HG02870 (cell line): ENCODE measurements around the gene KCNJ10.

Experiments used
- ATAC-seq: cut with Tn5 transposase; IDR thresholded peaks from one replicate; pipeline ENCODE4 v1.9.1; 2021; ENCODE audit warnings: mild to moderate bottlenecking, moderate library complexity; ENCODE audit not compliant: unreplicated experiment

Gene KCNJ10

DNA sequence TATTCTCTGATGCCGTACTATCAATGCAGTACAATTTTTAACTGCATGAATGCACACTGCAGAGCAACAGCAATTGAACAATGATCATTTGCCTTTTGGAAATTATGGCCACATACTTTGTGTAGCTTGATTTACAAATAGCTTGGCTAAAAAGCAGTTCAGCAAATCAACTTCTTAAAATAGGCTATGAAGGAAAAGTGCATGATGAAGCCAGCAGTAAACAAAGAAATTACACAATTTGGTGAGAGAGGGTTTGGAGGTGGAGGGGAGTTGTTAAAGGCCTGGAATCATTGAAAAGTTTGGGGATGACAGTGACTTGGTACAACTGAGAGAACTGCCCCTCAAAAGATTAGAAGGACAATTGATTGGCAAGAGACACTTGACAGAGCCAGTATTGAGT lies 44.6 kb downstream of the KCNJ10 start:
- no peak for ATAC-seq

DNA sequence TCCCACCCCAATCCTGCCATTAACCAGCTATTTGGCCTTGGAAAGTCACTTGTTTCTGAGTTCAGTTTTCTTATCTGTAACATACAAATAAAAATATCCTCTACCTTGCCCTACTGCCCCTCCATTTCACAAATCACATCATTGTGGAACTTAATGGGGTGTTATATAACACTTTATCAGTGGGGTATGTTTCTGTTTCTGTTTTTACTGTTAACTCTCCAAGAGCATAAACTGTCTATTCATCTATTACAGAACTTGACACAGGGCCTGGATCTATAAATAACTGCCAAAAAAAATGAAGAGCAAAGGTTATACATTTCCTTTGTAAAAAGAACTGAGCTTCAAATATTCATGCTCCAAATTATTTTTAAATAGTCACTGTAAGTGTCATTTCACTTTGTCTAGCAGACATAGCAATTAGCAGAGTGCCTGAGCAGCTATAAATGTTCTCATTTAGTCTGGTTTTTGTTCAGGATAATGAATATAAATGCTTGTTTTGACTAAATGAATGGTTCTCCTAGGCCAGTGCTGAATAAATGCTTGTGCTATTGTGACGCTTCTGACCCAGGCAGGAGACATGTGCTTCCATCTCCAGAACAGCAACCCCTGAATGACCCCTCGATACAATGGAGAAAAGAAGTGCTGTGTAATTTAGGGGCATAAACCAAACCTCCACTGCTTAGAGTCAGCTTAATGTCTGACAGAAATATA lies 45.6 kb downstream of the KCNJ10 start:
- ATAC-seq, result no peak

DNA sequence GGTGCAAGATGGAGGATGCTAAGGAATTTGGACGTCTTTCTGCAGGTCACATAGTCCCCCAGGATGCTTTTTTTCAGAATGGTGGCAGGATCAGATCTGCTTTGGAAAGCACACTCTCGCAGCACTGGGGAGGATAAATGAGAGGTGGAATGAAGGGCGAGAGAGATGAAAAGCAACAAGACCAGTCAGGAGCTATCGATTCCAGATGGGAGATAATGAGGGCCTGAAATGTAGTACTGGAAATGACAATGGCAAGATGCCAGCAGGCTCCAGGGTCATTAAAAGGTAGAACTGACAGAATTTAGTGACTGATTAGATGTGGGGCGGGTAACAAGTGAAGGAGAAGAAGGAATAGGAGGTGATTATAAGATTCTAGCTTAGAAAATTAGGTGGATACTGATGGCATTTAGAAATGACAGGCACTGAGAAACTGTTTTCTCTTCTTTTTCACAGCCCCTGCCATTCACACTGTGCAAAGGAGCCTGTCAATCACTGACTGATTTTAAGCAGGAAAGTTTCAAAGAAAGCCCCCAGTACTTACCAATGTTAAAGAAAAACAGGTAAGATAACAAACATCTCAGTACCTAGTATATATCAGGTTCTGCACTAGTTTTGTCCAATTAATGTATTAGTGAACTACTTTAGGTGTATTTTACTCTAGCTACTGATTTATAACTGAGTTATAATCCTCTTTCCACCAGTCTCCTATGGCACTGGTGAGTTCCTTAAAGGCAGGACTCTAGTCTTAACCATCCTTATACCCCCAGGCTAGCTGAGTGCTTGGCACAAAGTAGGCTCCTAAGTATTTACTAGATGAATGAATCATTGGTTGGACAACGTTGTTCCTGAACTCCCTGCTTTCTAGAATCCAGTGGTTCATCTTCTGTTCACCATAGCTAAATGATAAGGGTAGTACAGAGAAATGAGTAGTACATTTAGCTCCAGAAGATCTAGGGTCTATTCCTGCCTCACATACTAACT lies 47.3 kb downstream of the KCNJ10 start:
- ATAC-seq, result no peak

DNA sequence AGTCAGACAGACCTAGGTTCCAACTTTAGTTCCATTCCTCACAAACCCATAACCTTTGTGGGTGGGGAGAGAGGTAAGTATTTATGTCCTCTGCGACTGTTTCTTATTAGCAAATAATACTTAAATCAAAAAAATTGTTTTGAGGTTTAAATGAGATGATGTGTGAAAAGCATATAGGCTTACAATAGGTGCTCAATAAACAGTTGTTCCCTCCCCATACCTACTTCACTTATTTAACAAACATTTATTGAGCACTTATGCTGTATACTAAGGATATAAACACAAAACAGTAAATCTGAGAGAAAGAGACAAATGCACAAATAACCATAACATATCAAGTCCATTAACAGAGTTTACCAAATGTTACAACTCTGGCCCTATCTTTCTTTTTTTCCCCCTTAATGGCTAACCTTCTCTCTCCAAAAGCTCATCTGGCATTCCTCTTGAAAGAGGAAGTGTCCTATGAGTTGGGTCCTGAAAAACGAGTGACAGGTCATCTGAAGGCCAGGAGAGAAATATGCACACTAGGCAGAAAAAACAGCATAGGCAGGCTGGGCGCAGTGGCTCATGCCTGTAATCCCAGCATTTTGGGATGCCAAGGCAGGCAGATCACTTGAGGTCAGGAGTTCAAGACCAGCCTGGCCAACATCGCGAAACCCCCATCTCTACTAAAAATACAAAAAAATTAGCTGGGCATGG lies 48.4 kb downstream of the KCNJ10 start:
- no peak for ATAC-seq

DNA sequence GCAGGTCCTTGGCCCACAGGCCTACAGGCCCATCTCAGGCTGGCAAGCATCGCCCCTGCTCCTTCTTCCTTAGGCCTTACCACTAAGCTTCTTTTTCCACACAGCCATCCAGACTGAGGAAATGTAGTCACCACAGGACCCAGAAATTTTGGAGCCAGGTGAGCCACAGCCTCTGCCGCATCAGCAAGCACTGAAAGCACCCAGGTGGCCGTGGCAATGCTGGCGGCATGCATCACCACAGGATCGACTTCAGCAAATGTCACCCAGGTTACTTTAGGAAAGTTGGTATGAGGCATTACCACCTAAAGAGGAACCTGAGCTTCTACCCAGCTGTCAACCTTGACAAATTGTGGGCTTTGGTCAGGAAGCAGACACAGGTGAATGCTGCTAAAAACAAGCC lies 49.8 kb downstream of the KCNJ10 start:
- no peak for ATAC-seq

DNA sequence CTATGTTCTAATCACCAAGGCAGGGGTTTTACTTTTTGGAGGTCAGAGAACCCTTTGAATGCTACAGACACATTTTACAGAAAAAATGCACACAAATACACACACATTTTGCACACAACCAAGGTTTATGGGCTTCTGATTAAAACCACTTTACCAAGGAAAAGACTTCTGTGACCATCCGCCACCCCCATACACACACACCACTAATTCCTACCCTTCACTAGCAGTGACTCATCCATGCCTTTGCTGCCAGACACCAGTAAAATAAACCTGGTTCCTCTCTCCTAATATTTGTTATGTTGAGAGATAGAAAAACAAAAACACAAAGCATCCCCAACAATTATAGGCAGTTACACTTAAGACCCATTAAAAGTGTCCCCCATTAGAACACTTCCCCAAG lies 51.1 kb downstream of the KCNJ10 start:
- no peak for ATAC-seq

DNA sequence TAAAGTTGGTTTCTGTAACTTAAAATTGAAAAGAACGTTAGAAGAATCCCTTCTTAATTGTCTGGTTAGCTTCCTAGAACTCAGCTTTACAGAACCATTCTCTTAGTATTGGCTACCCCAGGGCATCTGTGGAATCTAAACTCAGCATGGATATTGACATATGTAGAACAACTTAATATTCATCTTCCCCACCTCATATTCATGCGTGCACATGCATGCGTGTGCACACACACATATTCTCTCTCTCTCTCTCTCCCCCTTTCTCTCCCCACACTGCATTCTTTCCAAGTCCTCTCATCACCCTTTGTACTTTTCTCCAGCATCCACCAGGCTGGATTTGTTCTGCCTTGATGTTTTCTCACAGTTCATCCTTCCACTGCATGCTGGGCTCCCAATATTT lies 51.6 kb downstream of the KCNJ10 start:
- ATAC-seq, result no peak

DNA sequence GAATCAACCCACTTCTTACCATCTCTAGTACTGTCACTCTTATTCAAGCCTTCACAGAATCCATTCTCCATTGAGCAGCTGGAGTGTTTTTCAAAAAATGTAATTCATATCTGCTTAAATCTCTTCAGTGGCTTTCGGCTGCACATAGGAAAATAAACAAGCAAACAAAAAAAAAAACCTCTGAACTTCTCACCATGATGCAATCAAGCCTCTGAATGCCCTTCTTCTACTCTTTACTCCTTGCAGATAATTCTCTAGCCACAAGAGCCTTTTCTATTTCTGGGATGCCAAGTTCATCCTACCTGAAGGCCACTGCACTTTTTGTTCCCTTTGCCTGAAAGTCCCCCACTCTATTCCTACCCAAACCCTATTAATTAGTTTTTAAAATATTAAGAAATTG lies 52.4 kb downstream of the KCNJ10 start:
- no peak for ATAC-seq

DNA sequence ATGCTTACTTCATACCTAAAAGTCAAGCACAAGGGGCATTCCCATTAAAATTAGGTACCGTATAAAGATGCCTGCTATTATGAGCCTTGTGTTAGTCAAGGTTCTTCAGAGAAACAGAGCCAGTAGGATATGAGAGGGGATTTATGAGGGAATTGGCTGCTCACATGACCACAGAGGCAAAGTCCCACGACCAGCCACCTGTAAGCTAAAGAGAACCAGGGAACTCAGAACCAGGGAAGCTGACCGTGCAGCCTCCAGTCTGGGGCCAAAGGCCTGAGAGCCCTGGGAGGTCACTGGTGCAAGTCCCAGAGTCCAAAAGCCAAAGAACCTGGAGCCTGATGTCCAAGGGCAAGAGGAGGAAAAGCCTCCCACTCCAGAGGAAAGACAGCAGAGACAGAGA lies 58.2 kb downstream of the KCNJ10 start:
- ATAC-seq, result no peak

DNA sequence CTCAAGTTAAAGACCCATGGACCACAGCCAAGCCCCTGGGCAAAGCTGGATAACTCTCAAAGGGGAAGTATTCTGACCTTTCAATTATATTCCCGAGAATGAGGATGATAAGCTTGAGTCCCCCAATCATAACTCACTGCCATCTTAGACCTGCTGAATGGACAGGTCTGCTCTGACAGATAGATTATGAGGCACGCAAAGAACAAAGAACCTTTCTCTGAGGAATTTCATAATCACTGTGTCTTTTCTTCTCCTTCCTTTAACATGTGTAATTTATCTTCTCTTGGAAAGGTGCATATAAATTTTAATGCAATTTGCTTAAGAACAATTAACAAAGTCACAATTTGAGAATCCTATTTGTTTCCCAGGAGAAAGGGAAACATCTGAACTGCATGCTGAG lies 60.2 kb downstream of the KCNJ10 start:
- ATAC-seq, result no peak

DNA sequence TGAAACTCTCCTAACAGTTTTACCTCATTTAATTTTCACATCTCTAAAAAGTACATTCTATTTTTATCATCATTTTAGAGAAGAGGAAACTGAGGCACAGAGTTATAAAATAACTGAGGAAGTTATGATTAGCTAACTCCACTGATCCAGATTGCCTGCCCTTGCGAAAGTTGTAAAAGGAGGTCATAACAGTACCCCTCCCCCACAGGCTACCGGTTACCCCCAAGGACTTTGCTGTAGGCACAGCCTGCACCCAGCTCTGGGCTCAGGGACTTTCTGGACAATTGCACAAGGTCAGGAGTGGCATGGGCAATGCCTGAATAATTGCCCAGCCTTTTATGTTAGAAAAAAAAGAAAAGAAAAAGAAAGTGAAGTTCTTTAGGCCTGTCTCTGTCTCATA lies 60.9 kb downstream of the KCNJ10 start:
- ATAC-seq, result no peak

DNA sequence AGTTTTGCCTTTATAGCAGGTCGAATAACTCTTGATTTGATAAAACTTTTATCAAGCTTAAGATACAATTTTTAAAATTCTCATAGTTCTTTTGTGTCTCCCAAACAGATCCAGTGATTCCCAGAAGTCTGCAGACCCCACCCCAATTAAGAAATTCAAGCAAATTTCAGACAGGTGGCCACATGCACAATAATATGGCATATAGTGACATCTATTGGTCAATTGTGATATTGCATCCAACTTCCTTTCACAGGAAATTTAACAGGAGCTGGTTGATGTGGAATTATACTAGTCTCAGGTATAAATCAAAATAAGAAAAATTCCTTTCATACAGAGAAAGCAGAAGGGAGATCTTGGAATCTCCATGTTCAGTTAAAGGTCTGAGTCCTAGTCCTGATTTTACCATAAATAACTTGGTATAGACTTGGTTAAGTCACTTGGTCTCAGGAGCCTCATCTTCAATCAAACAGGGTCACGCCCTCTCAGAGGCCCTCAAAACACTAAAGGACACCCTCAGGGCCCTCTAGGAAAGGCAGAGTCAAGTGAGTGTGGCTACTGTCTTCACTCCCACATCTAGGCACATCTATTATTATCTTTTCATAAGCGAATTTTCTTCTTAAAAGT lies 62.3 kb downstream of the KCNJ10 start:
- no peak for ATAC-seq

DNA sequence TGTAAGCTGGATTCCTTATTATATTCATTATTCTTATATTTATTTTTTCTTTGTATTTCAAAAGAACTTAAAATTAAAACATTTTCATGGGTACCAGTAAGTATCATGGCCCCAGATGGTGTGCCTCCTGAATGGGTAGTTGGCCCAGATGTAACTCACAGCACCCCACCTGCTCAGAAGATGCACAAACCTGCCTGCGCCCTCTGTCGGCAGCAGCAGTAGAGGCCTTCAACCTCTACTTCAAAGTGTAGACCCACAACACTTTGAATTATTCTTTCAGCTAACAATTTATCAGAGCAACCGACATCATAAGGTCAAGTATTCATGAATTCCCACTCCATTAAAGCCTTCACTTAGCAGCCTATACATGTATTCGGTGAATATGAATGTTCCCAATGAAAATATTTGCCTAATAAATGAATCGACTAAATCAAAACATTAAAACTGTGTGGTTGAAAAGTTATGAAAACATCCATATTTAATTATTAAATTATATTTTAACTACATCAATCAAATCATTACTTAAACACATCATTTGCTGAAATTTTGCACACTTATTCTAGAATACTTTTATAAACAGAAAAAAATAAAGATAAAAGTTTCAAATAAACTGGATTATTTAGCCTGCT lies 63.5 kb downstream of the KCNJ10 start:
- ATAC-seq, result no peak

DNA sequence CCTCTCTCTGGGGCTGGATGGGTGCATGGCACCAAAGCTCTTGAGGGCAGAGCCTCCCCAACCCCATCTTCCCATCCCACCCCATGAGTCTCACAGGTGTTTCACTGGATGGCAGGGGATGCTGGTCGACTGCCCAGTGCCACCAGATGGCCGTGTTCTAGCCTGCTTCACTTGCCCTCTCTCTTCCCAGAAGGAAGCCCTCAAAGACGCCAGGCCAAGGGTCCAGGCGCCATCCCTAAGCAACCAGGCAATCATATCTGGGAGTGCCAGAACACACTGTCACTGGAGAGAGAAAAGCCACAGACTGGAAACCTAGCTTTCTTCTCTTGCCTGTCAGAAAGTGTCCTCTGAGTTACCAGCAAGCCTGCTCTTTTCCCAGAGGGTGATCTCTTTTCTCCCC lies 64.9 kb downstream of the KCNJ10 start:
- ATAC-seq, result no peak

DNA sequence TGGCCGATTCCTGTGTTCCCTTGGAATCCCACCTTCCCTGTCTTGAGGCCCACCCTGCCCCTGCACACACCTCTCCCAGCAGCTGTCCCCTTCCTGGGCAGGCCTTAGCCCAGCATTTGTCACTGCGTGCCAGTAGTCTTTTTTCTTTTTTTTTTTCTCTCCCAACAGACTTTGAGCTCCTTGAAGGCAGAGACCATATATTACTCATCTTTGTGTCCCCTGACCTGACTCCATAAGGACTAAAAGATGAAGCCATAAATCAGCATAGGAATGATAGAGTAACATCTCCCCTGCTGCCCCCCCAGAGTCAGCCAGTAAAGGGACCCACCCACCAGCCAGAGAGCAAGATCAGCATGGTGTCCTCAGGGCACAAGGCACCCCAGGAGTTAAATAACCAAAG lies 65.5 kb downstream of the KCNJ10 start:
- ATAC-seq, result no peak

DNA sequence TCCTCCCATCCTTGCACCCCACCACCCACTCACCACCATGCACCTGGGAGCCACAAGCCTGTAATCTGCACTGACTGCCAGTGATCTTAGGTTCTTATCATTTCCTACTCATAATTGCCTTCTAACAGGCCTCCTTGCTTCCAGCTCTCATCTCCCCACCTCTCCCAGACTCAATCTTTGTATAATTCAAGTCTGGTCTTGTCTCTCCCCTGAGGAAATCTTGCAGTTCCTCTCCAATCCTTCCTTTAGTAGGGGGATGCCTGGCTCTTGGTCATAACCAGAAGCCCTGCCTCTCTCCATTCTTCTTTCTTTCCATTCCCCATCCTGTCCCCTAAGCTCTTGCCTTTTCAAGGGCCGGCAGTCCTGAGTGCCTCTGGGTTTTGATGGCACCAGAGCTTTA lies 66.0 kb downstream of the KCNJ10 start:
- ATAC-seq, result no peak

DNA sequence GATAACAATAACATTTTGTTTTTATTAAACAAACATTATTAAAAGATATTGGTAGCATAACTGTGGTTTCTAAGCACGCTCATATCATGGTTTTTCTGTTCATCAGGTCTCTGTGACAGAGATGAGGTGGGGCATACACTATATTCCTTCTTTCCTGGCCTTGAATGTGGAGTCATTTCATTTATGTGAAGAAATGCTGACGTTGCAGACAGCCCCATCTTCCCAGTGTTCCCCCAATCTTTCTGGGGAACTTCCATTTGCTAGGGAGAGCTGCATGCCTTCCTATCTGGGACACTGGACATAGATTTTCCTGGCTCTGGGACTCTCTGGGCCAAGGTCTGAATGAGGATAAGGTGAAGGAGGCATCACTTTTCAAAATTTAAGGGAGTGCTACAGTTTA lies 68.5 kb downstream of the KCNJ10 start:
- no peak for ATAC-seq

DNA sequence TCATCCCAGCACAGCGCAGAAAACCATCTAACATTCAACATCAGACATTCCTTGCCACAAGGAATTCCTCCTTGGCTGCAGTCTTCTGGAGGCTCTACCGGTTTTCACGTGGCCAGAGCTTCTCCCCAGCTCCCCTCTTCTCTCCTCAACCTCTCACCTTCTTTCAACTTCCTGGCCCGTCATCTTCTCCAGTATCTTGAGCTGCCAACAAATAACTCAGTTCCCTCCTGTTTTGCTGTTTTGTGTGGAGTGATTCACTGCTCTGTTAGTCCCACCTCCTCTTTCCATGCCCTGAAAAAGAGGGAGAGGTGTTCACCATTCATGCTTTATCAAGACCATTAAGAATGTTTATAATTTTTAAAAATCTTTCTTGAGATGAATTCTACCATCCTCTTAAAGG lies 70.8 kb downstream of the KCNJ10 start:
- ATAC-seq, result no peak

DNA sequence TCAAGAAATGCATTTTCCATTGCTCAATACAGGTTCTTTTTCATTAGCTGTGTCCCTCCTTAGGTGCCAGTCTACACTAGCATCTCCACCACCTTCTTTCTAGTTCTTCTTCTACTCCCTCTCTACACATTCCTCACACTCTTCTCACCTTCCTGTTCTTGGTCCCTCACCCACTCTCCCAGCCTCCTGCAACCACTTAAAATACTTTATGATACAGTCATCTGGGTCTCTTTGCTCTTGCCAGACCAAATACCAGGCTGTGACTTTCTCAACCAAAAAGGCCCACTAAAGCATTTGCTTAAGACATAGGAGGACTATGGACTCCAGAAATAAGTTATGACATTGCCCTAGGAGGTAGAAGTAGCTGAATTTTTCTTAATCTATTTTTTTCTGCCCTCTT lies 73.3 kb downstream of the KCNJ10 start:
- ATAC-seq, result no peak

DNA sequence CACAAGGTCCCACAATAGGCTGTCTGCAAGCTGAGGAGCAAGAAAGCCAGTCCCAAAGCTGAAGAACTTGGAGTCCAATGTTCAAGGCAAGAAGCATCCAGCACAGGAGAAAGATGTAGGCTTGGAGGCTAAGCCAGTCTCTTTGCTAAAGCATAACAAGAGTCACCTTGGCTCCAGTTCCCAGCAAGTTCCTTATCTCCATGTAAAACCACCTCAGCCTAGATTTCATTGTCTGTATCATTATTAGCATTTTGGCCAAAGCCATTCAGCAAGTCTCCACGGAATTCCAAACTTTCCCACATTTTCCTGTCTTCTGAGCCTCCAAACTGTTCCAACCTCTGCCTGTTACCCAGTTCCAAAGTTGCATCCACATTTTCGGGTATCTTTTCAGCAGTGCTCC lies 75.1 kb downstream of the KCNJ10 start:
- no peak for ATAC-seq

DNA sequence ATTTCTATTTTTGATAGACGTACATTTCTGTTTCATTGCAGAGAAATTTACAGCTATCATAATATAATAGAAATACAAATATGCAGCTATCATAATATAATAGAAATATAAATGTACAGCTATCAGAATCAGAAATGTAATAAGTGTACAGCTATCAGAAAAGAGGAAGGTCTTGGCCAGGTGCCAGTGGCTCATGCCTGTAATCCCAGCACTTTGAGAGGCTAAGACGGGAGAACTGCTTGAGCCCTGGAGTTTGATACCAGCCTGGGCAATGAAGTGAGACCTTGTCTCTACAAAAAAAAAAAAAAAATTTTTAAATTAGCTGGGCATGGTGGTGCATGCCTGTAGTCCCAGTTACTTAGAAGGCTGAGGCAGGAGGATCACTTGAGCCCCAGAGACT lies 76.0 kb downstream of the KCNJ10 start:
- no peak for ATAC-seq
